ENCODE measurements around the gene SRRM3.
"Not testable (repeated sequence)": the region's sequence is repeated elsewhere in the genome, so short reads cannot be mapped to it uniquely, and the experiment has no call there.

The SRRM3 gene

DNA sequence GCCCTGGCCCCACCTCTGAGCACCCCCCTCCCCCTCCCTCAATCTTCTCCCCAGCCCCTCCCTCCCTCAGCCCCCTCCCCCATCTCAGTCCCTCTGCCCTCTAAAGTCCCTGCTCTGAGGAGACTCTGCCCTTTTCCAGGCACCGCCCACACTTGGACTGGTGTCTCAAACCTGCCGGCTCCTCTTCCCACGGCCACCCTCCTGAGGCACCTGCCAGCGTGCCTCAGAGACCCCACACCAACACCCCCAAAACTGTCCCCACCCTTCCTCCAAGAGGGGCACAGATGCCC, 66.1 kb downstream of the SRRM3 start:
- DNase-seq, result no peak

DNA sequence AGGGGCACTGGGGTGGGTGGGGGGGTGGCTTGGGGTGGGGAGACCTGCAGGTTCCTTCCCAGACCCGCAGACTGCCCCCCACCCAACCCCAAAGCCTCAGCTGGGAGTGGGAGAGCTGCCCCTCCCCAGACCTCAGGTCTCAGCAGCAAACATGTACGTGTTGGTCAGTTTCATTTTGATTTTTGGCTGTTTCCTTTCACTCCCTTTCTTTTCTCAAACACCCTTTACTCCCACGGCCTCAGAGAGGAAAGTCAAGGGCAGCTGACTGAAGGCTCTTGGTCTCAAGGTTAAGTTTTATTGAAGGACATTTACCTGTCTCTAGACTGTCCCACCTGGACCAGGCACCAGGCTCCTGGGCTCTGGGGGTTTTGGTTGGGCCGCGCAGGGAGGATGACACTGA, 66.7 kb downstream of the SRRM3 start:
- no peak for DNase-seq

DNA sequence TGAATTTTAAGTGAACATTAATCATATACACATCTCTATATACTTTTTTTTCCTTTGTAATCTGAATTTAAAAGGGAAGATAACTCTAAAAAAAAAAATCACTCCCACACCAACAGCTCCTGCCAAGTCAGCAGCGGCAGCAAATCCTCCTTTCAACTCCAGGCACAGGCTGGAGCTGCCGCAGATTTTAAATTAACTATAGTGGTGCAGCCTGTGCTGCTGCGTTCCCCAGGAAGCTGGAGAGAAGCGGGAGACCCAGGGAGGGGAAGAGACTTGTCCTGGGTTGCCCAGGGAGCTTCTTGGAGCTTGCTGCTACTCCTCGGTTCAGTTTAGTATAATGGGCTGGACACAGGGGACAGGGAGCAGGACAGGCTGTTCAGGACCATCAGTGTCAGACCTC, 68.2 kb downstream of the SRRM3 start:
- no peak for DNase-seq

DNA sequence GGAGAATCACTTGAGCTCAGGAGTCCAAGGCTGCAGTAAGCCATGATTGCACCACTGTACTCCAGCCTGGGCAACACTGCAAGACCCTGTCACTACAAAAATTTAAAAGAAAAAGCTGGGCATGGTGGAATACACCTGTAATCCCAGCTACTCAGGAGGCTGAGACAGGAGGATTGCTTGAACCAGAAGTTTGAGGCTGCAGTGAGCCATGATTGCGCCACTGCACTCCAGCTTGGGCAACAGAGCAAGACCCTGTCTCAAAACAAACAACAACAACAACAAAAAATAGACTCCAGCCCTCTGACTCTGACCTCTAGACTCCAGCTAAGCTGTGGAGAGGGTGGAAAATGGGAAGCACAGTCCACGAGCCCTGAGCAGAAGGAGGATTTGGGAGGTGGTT, 69.7 kb downstream of the SRRM3 start:
- not testable (repeated sequence) for DNase-seq

DNA sequence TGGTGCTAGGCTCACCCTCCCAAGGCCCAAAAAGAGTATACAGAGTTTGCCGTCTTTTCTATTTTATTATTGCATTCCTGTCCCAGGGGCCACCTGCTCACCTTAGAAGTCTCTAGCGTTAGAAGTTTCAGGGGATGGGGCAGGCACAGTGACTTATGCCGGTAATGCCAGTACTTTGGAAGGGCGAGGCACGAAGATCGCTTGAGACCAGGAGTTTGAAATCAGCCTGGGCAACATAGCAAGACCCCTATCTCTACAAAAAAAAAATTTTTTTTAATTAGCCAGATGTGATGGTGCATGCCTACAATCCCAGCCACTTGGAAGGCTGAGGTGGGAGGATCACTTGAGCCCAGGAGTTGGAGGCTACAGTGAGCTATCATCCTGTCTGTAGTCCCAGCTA, 70.4 kb downstream of the SRRM3 start:
- no peak for DNase-seq

DNA sequence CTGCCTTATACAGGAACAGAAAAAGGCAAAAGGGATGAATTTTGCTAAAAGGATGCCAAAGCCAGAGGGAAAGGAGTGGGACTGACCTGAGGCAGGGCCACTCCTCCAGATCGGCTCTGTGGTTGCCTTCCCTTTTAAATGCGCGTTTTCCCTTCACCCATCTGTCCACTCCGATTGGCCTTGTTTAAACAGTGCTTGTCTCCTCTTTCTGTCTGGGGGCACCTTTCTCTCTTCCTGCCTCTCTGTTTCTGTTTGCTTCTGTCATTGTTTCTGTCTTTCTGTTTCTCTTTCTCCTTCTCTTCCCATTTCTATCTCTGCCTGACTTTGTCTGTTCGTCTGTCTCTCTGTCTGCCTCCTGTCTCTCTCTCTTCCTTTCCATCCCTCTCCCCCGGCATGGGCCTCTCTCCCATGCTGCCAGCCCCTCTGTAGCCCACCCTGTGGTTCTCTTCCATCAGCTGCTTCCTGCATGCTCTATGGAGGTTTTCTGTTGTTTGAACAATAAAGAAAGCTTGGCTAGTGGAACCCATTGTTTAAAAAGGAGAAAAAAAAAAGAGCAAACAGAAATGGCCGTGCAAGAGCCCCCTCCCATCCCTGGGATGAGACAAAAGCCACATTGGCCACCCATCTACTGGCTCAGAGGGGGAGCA, 71.3 kb downstream of the SRRM3 start:
- DNase-seq, result no peak

DNA sequence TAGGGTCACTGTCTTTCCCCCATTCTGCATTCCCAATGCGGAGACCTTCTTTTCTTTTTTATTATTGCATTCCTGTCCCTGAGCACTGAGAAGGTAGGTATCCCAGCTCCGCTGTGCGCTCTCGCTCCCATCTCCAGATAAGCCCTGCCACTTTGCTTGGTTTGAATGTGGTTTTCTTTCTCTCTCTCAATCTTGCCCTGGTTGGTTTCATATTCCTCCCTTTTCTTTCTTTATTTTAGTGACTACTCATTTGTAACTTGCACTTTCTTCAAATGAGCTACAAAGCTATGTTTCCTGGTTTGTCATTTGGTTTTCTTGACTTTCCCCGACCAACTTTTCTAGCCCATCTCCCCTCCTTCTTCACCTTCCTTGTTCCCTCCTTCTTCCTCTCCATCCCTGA, 71.8 kb downstream of the SRRM3 start:
- DNase-seq, result no peak

DNA sequence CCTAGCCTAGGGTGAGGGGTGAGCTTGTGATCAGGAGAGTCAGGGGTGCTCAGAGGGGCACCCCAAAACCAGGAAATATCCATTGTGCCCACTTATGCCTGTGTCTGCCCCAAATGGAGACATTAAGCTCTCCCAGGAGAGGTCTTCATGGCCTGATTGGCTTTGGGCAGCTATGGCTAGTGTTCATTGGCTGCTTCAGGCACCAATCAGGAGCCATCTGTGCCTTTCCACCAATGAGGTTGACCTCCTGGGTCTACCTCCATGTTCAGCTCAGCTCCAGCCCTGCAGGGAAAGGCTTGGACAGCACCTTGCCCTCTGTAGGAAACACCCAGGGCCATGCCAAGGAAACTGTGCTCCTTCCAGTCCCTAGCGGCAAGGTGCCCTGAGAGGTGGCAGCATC, 76.8 kb downstream of the SRRM3 start:
- peak; percentile 11 for DNase-seq

DNA sequence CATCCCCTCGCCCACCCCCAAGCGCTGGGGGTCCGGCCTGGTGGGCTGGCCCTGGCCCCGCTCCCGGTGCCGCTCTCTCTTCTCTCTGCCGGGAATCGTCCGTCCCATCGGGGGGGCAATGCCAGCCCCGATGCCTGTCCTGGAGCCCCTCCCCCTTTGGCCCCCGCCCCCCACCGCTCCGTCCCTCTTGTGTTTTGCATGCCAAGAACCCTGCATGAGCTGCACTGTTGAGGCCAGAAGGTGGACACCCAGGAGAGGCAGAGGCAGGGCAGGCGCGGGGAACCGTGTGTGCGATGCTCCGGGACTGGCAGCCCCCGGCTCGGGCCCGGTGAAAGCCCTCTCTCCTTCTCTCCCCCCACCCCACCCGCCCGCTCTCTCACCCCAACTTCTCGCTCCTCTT, 78.7 kb downstream of the SRRM3 start:
- DNase-seq, result no peak

DNA sequence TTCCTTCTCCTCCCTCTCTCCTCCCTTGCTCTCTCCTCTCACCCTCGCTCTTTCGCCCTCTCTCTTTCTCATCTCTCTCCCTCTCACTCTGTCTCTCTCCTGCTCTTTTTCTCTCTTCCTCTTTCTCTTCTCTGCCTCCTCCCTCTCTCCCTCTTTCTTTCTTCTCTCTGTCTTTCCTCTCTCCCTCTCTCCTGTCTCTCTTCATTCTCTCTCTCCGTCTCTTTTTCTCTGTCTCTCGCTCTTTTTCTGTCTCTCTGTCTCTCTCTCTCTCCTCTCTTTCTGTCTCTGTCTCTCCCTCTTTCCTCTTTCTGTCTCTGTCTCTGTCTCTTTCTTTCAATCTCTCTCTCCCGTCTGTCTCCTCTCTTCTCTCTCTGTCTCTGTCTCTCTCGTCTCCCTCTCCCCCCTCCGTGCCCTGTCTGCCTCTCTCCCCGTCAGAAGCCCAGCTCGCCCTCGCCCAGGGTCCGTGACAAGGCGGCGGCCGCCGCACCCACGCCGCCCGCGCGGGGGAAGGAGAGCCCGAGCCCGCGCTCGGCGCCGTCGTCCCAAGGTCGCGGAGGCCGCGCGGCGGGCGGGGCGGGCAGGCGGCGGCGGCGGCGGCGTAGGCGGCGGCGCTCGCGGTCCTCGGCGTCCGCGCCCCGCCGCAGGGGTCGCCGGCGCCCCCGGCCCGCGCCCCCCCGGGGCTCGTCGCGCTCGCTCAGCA, 79.5 kb downstream of the SRRM3 start:
- DNase-seq, result no peak

DNA sequence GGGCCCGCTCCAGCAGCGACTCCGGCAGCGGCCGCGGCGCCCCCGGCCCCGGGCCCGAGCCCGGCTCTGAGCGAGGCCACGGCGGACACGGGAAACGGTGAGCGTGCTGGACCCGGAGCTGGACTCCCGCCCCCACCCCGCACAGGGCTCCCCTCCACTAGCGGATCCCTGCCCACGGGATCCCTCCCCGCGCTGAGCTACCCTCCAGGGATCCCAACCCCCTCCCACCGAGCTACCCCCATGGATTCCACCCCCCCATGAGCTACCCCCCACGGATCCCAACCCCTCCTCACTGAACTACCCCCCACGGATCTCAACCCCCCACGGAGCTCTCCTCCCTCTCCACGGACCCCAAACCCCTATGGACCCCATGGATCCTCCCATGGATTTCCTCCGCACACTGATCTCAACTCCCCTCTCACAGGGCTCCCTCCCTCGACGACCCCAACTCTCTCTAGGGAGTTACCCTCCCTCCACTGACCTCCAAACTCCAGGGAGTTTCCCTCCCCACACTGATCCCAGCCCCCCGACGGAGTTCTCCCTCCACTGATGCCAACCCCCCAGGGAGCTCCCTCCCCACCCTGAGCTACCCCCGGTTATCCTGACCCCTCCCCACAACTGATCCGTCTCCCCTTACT, 80.1 kb downstream of the SRRM3 start:
- DNase-seq, result no peak

DNA sequence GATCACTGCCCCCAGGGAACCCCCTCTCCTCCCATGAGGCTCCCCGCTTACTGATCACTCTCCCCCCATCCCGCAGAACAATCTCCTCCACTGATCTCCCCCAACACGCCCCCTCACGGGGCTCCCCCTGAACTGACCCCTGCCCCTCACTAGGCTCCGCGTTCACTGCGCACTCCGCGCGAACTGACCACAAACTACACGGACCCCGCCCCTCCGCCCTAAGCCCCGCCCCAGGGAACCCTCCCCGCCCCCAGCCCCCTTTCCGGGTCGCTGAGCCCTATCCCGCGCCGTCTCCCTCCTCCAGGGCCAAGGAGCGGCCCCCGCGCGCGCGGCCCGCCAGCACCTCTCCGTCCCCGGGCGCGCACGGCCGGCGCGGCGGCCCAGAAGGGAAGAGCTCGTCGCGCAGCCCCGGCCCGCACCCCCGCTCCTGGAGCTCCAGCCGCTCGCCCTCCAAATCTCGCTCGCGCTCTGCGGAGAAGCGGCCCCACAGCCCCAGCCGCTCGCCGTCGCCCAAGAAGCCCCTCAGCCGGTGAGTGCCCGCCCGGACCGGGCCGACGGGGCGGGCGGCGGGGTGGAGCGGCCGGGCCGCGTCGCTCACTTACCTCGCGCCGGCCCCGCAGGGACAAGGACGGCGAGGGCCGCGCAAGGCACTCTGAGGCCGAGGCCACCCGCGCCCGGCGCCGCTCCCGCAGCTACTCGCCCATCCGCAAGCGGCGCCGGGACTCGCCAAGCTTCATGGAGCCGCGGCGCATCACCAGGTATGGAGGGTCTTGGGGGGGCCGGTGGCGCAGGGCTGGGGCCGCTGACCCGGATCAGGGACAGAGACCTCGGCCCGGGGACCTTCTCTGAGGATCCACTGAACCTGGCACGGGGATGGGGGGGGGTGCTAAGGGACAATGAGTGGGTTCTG, 80.9 kb downstream of the SRRM3 start:
- no peak for DNase-seq

DNA sequence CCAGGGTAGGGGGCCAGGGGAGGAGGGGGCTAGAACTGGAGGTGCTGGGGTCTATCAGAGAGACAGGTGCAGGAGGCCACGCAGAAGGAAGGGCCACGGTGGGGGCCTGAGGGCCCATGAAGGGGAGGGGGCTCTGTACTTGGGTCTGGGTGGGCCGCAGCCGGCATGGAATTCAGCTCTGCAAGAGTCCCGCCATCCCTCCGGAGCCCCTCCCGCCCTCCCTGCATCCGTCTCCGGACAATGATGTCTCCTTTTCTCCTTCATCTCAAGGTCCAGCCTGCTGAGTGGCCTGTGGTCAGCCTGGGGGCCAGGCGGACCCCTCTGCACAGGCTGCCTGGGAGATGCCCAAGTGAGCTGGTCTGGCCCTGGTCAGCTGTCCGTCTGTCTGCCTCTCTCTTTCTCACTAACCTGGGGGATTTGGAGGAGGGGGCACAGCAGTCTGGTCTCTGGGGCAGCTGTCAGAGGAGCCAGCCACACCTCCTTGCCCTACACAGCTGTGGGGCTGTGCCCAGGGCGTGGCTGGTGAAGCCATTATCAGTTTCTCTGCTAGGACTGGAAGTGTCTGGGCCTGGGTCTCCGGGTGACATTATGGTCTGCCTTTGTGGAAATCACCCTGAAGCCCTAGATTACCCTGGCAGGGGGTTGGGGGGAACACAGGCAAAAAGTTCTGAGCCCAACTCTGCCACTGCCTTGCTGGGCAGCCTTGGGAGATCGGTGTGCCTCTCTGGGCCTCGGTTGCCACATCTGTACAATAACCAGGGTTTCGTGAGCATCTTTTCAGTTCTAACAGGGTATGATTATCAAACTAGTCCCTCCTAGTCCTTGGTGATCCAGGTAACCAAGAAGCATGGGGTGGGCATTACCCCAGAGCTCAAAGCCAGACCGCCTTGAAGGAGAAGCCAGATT, 81.8 kb downstream of the SRRM3 start:
- DNase-seq, result no peak

DNA sequence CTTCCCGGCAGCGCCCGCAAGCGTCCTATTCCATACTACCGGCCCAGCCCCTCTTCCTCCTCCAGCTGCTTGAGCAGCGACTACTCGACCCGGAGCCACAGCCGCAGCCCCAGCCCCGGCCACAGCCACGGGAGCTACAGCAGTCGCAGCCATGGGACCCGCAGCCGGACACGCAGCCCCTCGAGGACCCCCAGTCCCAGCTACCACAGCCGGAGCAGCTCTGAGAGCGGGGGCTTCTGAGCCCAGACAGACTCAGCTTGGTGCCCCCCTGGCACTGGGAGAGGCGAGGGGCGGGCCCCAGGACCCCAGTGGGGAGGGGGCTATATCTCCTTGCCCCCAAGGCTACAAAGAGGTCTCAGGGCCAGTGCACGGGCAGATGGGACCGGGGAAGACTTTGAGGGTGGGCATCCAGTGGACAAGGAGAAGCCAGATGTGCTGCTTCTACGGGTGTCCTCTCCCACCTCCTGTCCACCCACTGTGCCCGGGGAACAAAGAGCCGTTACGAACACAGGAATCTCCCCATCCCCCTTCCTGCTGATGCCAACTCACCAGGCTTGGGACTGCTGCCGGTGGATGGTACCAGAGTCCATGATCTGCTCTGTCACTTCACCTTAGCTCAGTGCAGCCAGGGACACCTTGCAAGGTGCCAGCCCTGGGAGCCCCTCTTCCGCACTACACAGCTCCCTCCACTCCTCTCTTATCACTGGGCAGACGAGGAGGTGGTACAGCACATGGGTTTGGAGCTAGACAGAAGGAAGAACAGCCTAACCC, 84.1 kb downstream of the SRRM3 start:
- DNase-seq, result no peak

DNA sequence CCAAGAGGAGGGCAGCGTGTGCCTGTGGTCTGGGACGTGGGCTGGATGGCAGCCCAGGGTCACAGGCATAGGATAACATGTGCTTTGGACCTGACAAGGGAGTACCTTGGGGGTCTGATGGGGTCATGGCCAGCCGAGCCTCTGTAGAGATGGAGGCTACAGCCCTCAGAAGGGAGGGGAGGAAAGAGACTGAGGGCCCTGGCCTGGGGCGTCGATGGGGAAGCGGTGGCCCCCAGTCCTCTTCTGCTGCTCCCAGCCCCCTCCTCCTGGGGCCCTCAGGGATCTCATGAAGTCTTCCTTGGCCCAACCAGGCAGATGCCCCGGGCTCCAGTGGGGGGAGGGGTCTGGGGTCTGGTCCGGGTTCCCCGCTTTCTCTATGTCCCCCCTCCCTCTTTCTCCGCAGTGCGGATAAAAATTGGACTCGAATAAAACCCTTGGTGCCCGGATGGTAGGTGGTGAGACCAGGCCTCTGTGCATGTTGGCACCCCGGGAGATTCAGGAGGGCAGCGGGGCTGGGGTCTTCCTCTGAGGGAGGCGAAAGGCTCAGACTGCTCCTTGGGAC, 85.2 kb downstream of the SRRM3 start:
- DNase-seq, result no peak

DNA sequence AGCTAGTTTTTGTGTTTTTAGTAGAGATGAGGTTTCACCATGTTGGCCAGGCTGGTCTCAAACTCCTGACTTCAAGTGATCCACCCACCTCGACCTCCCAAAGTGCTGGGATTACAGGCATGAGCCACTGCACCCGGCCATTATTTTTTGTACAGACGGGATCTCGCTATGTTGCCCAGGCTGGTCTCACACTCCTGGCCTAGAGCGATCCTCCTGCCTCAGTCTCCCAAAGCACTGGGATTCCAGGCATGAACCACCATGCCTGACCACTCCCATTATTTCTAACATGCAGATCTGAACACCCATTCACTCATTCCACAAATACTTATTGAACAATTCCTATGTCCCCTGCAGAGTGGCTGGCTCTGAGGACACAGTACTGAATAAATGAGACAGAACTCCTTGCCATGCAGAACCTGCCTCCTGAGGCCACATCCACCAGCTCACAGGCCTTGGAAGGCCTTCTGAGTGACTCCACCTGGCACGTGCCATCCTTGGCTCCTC, 89.2 kb downstream of the SRRM3 start:
- not testable (repeated sequence) for DNase-seq

DNA sequence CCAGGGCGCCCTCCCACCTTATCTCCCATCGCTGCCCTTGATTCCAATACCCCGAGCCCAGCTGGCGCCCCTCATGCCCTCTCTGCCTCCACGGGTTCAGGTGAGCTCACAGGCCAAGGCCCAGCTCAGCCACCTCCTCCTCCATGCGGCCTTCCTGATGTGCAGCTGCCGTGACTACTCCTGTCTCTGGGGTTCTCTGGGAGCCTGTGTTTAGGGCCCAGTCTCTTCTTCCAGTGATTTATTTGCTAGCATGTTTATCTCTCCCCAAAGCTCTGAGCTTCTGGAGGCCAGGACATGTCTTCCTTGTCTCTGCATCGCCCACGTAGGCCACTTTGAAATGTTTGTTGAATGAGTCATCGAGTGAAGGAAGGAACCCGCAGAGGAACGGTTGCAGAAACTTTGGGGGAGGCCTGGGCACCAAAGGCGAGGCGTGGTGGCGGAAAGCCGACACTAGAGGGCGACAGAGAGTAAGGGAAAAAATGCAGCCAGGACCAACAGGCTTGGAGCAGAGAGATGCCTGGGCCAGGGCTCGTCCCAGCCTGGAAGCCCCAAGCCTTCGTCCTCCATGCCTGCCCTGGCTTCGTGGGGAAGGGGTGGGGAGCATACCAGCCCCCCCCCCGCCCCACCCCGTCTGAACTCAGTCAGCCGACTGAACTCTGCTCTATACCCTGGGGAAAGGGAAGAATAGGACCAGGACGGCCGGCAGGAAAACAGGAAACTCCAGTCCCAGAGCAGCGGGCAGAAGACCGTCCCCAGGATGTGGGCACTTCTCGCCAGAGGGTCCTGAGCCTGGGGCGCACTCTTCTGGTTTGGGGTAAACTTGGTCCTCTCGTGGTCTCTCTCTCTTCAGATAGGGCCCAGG, 89.9 kb downstream of the SRRM3 start:
- DNase-seq, result peak; percentile 70

DNA sequence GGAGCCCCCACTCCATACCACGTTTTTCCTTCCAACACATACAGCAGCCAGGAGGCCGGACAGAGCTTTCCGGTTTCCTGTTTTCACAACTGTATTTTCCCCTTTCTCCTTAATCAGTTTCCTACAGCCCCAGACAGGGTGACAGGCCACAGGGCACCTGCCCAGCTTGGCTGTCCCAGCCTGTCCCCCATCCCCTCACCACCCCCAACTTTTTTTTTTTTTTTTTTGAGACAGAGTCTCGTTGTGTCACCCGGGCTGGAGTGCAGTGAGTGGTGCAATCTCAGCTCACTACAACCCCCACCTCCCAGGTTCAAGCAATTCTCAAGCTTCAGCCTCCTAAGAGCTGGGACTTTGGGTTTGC, 90.5 kb downstream of the SRRM3 start:
- no peak for DNase-seq

DNA sequence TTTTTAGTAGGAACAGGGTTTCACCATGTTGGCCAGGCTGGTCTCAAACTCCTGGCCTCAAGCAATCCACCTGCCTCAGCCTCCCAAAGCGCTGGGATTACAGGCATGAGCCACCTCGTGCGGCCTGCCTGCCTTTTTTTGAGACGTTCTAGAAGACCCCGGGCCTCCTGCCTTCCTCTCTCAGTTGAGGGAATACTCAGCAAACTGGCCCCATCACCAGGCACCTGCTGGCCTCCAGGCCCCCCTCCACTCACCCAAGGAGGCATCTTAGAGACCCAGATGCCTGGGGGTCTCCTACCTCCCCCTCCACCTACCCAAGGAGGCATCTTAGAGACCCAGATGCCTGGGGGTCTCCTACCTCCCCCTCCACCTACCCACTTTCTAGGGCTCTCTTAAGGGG, 91.2 kb downstream of the SRRM3 start:
- DNase-seq, result not testable (repeated sequence)

DNA sequence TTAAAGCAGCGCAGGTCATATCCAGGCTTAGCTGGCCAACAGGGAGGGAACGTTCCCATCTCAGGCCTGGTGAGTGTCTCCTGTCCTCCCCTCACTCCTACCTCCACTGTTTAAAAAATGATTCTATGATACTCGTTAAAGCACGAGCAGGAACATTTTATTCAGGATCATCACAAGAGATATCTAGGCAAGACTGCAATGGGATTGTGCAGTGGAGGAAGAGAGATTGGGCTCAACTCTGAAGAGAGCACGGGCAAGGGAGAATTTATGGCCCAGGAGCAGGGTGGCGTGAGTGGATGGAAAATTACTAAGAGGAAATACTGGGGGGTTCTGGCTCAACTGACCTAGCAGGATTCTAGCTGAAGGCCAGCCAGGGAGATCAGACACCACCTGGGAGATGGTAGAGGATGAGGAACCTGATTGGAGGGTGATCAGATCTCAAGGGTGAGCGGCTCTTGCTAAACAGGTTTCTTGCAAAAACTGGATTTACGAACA, 91.8 kb downstream of the SRRM3 start:
- no peak for DNase-seq

Measured in NCI-H2171 treated with DMSO at 0.1 percent for 48 hours (cell line).